ENCODE measurements around the gene GALNT16.

Gene GALNT16

DNA sequence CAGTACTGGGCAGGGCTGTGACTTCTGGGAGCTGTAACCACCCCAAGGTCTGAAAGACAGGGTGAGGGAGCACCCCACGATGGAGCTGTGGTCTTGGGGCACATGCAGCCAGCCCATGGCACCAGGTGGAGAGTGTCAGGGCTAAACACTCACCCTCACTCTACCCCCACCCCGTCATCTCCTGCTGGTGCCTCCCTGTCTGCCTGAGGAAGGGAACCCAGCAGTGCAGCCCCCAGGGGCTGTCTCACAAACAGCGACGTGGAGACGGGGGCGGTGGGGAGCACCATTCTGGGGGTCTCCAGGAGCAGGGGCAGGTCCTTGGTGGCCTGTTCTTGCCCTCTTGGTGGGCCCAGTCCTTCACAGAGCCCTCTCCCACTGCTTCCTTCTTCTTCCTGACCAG, 74.6 kb downstream of the GALNT16 start:
- no peak overlapping the region for H3K4me3 ChIP-seq (ENCODE audit: low read depth, low read length)
- DNase-seq (ENCODE audit: low read depth): no peak
- TF ChIP-seq, protein P1, sequence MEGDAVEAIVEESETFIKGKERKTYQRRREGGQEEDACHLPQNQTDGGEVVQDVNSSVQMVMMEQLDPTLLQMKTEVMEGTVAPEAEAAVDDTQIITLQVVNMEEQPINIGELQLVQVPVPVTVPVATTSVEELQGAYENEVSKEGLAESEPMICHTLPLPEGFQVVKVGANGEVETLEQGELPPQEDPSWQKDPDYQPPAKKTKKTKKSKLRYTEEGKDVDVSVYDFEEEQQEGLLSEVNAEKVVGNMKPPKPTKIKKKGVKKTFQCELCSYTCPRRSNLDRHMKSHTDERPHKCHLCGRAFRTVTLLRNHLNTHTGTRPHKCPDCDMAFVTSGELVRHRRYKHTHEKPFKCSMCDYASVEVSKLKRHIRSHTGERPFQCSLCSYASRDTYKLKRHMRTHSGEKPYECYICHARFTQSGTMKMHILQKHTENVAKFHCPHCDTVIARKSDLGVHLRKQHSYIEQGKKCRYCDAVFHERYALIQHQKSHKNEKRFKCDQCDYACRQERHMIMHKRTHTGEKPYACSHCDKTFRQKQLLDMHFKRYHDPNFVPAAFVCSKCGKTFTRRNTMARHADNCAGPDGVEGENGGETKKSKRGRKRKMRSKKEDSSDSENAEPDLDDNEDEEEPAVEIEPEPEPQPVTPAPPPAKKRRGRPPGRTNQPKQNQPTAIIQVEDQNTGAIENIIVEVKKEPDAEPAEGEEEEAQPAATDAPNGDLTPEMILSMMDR (IDR thresholded peaks at IDR 0.05; ENCODE audit: insufficient read depth, low read depth, low read length, missing control alignments): no peak

DNA sequence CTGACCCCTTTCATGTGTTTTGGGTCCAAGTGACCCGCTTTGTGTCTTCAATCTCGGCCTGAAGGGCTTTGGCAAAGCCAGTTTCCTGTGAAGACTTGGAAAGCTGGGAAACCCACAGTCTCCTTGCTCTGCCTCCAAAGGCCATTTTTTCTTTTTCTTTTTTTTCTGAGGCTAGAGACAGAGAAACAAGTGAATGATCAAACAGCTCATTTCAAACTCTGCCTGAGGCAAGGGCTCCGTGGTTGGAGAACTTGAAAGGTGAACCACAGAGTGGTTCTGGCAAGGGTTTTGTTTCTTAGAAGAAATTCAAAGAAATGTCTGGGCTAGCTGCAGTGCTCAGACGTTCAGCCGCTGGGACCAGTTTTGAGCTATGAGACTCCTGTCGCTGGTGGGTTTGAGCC, 75.4 kb downstream of the GALNT16 start:
- no peak for DNase-seq (ENCODE audit: low read depth)
- no peak overlapping the region for H3K4me3 ChIP-seq (ENCODE audit: low read depth, low read length)
- TF ChIP-seq, protein P1 (IDR thresholded peaks at IDR 0.05; ENCODE audit: insufficient read depth, low read depth, low read length, missing control alignments): no peak

DNA sequence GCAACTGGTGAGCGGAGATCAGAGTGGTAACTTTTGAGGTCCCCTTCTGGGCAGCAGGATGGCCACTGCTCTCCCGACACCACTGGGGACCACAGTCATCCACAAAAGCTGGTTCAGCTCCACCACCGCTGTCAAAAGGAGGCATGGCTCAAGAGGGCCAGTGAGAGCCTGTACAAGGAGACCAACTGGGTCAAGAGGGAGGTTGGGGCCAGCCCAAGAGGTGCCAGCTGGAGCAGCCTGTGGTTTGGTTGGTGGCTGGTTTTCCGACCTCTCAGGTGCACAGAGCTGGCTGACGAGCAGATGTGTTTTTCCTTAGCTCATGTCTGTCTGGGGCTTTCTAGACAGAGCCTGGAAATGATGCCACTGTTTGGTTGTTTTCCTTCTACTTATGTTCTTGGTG, 78.0 kb downstream of the GALNT16 start:
- no peak overlapping the region for H3K4me3 ChIP-seq (ENCODE audit: low read depth, low read length)
- TF ChIP-seq, protein P1 (IDR thresholded peaks at IDR 0.05; ENCODE audit: insufficient read depth, low read depth, low read length, missing control alignments): no peak
- no peak for DNase-seq (ENCODE audit: low read depth)

DNA sequence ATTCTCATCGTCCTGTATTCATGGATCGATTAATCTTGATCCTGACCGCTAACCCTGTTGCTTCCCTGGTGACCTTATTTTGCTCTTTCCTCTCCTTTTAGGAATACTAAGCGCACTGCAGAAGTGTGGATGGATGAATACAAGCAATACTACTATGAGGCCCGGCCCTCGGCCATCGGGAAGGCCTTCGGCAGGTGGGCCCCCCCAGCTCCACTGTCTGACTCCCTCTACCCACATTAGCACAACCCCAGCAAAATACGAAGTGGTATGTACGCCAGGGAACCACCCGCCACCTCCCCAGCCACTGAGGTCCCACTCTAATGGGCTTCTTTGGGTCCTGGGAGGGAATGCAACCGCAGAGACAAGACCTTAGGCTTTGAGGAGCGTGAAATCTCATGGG, 79.5 kb downstream of the GALNT16 start:
- DNase-seq (ENCODE audit: low read depth): no peak
- no peak overlapping the region for H3K4me3 ChIP-seq (ENCODE audit: low read depth, low read length)
- TF ChIP-seq, protein P1 (IDR thresholded peaks at IDR 0.05; ENCODE audit: insufficient read depth, low read depth, low read length, missing control alignments): no peak

DNA sequence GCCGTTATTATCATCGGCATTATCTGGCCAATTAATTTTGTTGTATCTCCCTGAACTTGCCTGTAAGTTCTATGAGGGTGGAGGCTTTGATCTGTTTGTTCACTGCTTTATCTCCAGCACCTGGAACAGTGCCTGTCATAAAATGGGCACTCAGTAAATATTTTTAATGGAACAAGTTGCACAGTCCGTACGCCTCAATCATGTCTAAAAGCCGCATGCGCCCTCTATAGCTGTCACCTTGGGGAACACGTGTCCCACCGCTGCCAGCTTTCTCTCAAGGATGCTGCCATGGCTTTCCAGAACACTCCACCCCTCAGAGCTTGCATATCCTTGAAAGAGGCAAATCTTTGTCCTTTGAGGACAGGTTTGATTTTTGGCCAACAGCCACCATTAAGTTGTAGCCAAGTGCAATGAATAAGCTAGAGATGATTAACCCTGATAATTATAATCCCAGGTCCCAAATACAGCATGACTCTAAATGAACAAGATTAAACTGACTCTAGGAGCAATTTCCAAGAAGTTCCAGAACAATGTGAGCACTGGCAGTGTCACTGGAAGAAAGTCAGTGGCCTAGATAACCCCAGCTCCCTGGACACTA, 83.1 kb downstream of the GALNT16 start:
- TF ChIP-seq, protein P1 (IDR thresholded peaks at IDR 0.05; ENCODE audit: insufficient read depth, low read depth, low read length, missing control alignments): no peak
- no peak overlapping the region for H3K4me3 ChIP-seq (ENCODE audit: low read depth, low read length)
- DNase-seq (ENCODE audit: low read depth): no peak

DNA sequence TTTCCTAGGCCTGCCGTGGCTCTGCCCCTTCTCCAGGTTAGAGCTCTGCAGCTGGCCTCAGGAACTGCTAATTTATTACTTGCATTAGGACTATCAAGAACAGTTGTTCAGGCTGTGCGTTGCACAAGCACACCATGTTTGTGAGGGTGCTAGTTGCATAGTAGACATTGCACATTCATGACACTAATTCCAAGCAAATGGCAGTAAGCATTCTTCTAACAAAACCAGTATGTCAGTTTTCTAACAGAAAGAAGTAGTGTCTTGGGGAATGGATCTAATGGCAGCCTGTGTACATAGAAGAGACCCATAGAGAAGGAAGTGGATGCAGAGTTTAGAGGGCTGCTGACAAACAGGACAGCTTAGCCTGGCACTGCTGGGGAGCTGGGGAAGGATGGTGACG, 84.2 kb downstream of the GALNT16 start:
- no peak overlapping the region for H3K4me3 ChIP-seq (ENCODE audit: low read depth, low read length)
- TF ChIP-seq, protein P1 (IDR thresholded peaks at IDR 0.05; ENCODE audit: insufficient read depth, low read depth, low read length, missing control alignments): no peak
- no peak for DNase-seq (ENCODE audit: low read depth)

DNA sequence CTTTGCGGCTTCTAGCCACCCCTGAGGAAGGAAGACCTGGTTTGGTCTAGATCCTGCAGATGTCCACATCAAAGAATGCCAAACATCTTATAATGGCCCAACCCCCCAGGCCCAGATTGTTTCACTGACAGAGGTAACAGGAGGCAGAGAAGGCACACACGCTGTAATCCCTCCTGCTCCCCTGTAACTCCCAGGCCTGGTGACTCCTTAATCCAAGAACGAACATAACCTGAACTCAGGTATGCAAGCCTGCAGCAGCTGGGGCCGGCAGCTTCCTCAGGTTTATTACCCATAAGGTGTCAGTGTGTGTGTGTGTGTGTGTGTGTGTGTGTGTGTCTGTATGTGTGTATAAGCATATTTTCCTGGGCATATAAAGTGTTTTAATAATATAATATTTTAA, 85.4 kb downstream of the GALNT16 start:
- no peak overlapping the region for H3K4me3 ChIP-seq (ENCODE audit: low read depth, low read length)
- TF ChIP-seq, protein P1 (IDR thresholded peaks at IDR 0.05; ENCODE audit: insufficient read depth, low read depth, low read length, missing control alignments): no peak
- DNase-seq (ENCODE audit: low read depth): no peak

Data from GM12865 (cell line).